SK-N-SH (cell line): ENCODE results near the gene GCNT2. TPM values are rescaled to one million over a fixed set of nuclear protein-coding genes. Genes with fewer than 3 reads are reported as not detected.
"Not testable (repeated sequence)": the region's sequence is repeated elsewhere in the genome, so short reads cannot be mapped to it uniquely, and the experiment has no call there.

Source experiments
- CTCF ChIA-PET: fragments of 300-600, 350-600 bp; formaldehyde crosslinking; extraction: SDS; loops from one replicate; lab custom pipeline; 2021; lab: Yijun Ruan, JAX
- POLR2A ChIA-PET: fragments of 350-600 bp; sonication (Branson Sonifier 250); formaldehyde crosslinking; extraction: SDS; loops from one replicate; lab custom pipeline; 2020; ENCODE audit warnings: antibody characterized with exemption, inconsistent platforms; lab: Yijun Ruan, JAX
- DNase-seq: peaks from one replicate; pipeline ENCODE4 v3.0.0; 2012
- H2AFZ ChIP-seq: fragments of 200-600 bp; sonication (generic); 2 replicates; pipeline ENCODE4 v1.8.1; 2016; ENCODE audit warnings: antibody characterized with exemption, mild to moderate bottlenecking, low read depth
- H3F3A ChIP-seq: fragments of 200-600 bp; sonication (generic); replicated peaks from 2 replicates; pipeline ENCODE3; 2016; ENCODE audit warnings: antibody characterized with exemption, mild to moderate bottlenecking; ENCODE audit not compliant: insufficient read depth
- H3K27ac ChIP-seq, 2 experiments: fragments of 200-500 bp in 1 of 2; fragments of 200-600 bp in 1 of 2; sonication (Bioruptor generic) in 1 of 2; sonication (generic), shearing (Covaris generic) in 1 of 2; 2 replicates each; pipeline versions ENCODE4 v1.5.1 to v1.6.1; 2014 to 2016; ENCODE audit warnings: low read depth in 2 of 2, inconsistent platforms in 1 of 2, low read length in 1 of 2, mild to moderate bottlenecking in 1 of 2, mixed read lengths in 1 of 2
- H3K27me3 ChIP-seq: fragments of 200-600 bp; sonication (generic), shearing (Covaris generic); 2 replicates; pipeline ENCODE4 v1.6.1; 2016; ENCODE audit warnings: mixed run types; ENCODE audit not compliant: insufficient read depth
- H3K36me3 ChIP-seq, 2 experiments: fragments of 200-500 bp in 1 of 2; fragments of 200-600 bp in 1 of 2; sonication (Bioruptor generic) in 1 of 2; sonication (generic) in 1 of 2; replicated peaks in 1 of 2; 2 replicates each; pipeline versions ENCODE3 to v1.5.1; 2014 to 2016; ENCODE audit warnings: low read length in 1 of 2, mild to moderate bottlenecking in 1 of 2; ENCODE audit not compliant: insufficient read depth in 2 of 2, control insufficient read depth in 1 of 2
- H3K4me1 ChIP-seq, 2 experiments: fragments of 200-500 bp in 1 of 2; fragments of 200-600 bp in 1 of 2; sonication (Bioruptor generic) in 1 of 2; sonication (generic), shearing (Covaris generic) in 1 of 2; 2 replicates each; pipeline versions ENCODE4 v1.5.1 to v1.6.1; 2014 to 2016; ENCODE audit warnings: low read depth in 1 of 2, low read length in 1 of 2, mixed run types in 1 of 2; ENCODE audit not compliant: insufficient read depth in 2 of 2, control insufficient read depth in 1 of 2
- H3K4me2 ChIP-seq: fragments of 200-600 bp; sonication (generic), shearing (Covaris generic); 2 replicates; pipeline ENCODE4 v1.6.1; 2017; ENCODE audit warnings: mixed run types
- H3K4me3 ChIP-seq, 2 experiments: fragments of 200-500 bp in 1 of 2; fragments of 200-600 bp in 1 of 2; sonication (Bioruptor generic) in 1 of 2; sonication (generic), shearing (Covaris generic) in 1 of 2; 2 replicates each; pipeline versions ENCODE4 v1.5.1 to v1.8.1; 2014 to 2016; ENCODE audit warnings: low read depth in 2 of 2, inconsistent platforms in 1 of 2, low read length in 1 of 2, mild to moderate bottlenecking in 1 of 2, mixed read lengths in 1 of 2, moderate library complexity in 1 of 2
- H3K79me2 ChIP-seq: fragments of 200-600 bp; sonication (generic); 2 replicates; pipeline ENCODE4 v1.8.1; 2017; ENCODE audit warnings: mild to moderate bottlenecking; ENCODE audit not compliant: insufficient read depth
- H3K9ac ChIP-seq: fragments of 200-600 bp; sonication (generic); 2 replicates; pipeline ENCODE4 v1.6.1; 2017; ENCODE audit warnings: mixed run types
- H3K9me2 ChIP-seq: fragments of 200-600 bp; sonication (generic); 2 replicates; pipeline ENCODE4 v1.6.1; 2017; ENCODE audit warnings: mixed run types
- H3K9me3 ChIP-seq: fragments of 200-600 bp; sonication (generic); 2 replicates; pipeline ENCODE4 v1.6.1; 2017; ENCODE audit warnings: mixed run types, mild to moderate bottlenecking, moderate library complexity
- H4K20me1 ChIP-seq: fragments of 200-600 bp; sonication (generic); 2 replicates; pipeline ENCODE4 v1.6.1; 2017; ENCODE audit warnings: mild to moderate bottlenecking, mixed run types; ENCODE audit not compliant: insufficient read depth
- CHD2 ChIP-seq: fragments of 150-350 bp; IDR thresholded peaks from 2 replicates; pipeline ENCODE4 v1.6.1; 2018; ENCODE audit warnings: low read length; ENCODE audit not compliant: partially characterized antibody
- ELF1 ChIP-seq: IDR thresholded peaks from 2 replicates; pipeline ENCODE4 v1.4.0; 2012
- EZH2phosphoT487 ChIP-seq: fragments of 200-600 bp; sonication (generic); IDR thresholded peaks from 2 replicates; pipeline ENCODE4 v1.6.1; 2017; ENCODE audit warnings: low read depth, mixed run types, mild to moderate bottlenecking, antibody characterized with exemption, moderate library complexity, borderline replicate concordance
- FOSL2 ChIP-seq: IDR thresholded peaks from 2 replicates; pipeline ENCODE4 v1.4.0; 2012; ENCODE audit warnings: low read depth, mild to moderate bottlenecking, moderate library complexity, borderline replicate concordance
- FOXJ3 ChIP-seq: sonication (generic); formaldehyde crosslinking; IDR thresholded peaks from 2 replicates; pipeline ENCODE4 v1.5.1; 2020; ENCODE audit warnings: mild to moderate bottlenecking, missing genetic modification reagents
- GABPA ChIP-seq: IDR thresholded peaks from 2 replicates; pipeline ENCODE4 v1.4.0; 2012; ENCODE audit warnings: low read depth, mild to moderate bottlenecking
- MXI1 ChIP-seq: IDR thresholded peaks from 2 replicates; pipeline ENCODE4 v1.6.1; 2012; ENCODE audit warnings: mild to moderate bottlenecking, low read depth, low read length, improper control_type of control experiment
- PBX3 ChIP-seq: IDR thresholded peaks from 2 replicates; pipeline ENCODE4; 2012
- POLR2AphosphoS5 ChIP-seq: IDR thresholded peaks from 2 replicates; pipeline ENCODE4 v1.6.1; 2012; ENCODE audit warnings: low read depth, low read length
- RAD21 ChIP-seq: IDR thresholded peaks from 2 replicates; pipeline ENCODE4 v1.6.1; 2012; ENCODE audit warnings: mild to moderate bottlenecking, low read length
- RCOR1 ChIP-seq: fragments of 150-350 bp; IDR thresholded peaks from 2 replicates; pipeline ENCODE4 v1.6.1; 2017; ENCODE audit warnings: antibody characterized with exemption, low read length
- REST ChIP-seq: IDR thresholded peaks from 2 replicates; pipeline ENCODE4 v1.6.1; 2012; ENCODE audit warnings: mild to moderate bottlenecking, low read depth, low read length, moderate library complexity
- RFX5 ChIP-seq: IDR thresholded peaks from 2 replicates; pipeline ENCODE4 v1.6.1; 2012; ENCODE audit warnings: mild to moderate bottlenecking, improper control_type of control experiment, low read length
- TAF1 ChIP-seq: IDR thresholded peaks from 2 replicates; pipeline ENCODE4 v1.6.1; 2012; ENCODE audit warnings: low read depth, mild to moderate bottlenecking, low read length, moderate library complexity, borderline replicate concordance
- TCF12 ChIP-seq: IDR thresholded peaks from 2 replicates; pipeline ENCODE4 v1.4.0; 2012
- USF2 ChIP-seq: fragments of 150-350 bp; IDR thresholded peaks from 2 replicates; pipeline ENCODE4 v1.6.1; 2017; ENCODE audit warnings: antibody characterized with exemption, low read length, low read depth, borderline replicate concordance
- WGBS: methylation state at CpG from one replicate; pipeline ENCODE4 v1.1.6; 2017; ENCODE audit warnings: low lambda C conversion rate; 5-methylcytosine and 5-hydroxymethylcytosine counted together
- polyA plus RNA-seq, 3 experiments: library from polyadenylated mRNA; depleted of rRNA; stranded (reverse); fragments of >200 nt; gene quantifications; 2 replicates each; pipeline ENCODE4 v1.2.3, GENCODE V29; 2012

The GCNT2 gene
- polyA plus RNA-seq, 1 of the 3 experiments (the other 2 are of a cell fraction): 0.13 TPM

GRCh38 chr6:10529231-10529801 lies 8.2 kb downstream of the GCNT2 start:
- H3K4me3 ChIP-seq: no peak overlapping the region
- no peaks in the 10 kb centered on the region for H3K9me3 ChIP-seq
- no peaks in the 10 kb centered on the region for H3K9me2 ChIP-seq
- no peak overlapping the region for H3K9ac ChIP-seq
- CTCF ChIA-PET: interaction anchor here (1.5 kb wide), 1 partner anchor 16 kb away, joined by 5 read pairs; no protein-coding TSS in a partner anchor
- no peaks in the 10 kb centered on the region for H3F3A ChIP-seq
- H4K20me1 ChIP-seq: no peaks in the 10 kb centered on the region
- no peak overlapping the region for H3K27ac ChIP-seq
- no peaks in the 10 kb centered on the region for H3K27me3 ChIP-seq
- TF ChIP-seq PBX3 (no peak), FOSL2 (no peak), GABPA (no peak), RFX5 (no peak), RAD21 (no peak), TCF12 (no peak), MXI1 (no peak)
- H2AFZ ChIP-seq: no peak overlapping the region
- no peak overlapping the region for H3K4me2 ChIP-seq
- DNase-seq: no peak
- no peaks in the 10 kb centered on the region for H3K4me1 ChIP-seq
- H3K36me3 ChIP-seq: no peaks in the 10 kb centered on the region
- WGBS: 83% methylated on average over 13 of the region's 16 CpGs
- no peaks in the 10 kb centered on the region for H3K79me2 ChIP-seq
- POLR2A ChIA-PET: no interaction called here

- H3K27ac ChIP-seq, H3K9ac ChIP-seq, H3K4me3 ChIP-seq, DNase-seq, H3K36me3 ChIP-seq, H3K9me2 ChIP-seq, CTCF ChIA-PET, POLR2A ChIA-PET, H3K27me3 ChIP-seq, H2AFZ ChIP-seq, H3K4me2 ChIP-seq, H3K4me1 ChIP-seq, H4K20me1 ChIP-seq, H3K79me2 ChIP-seq, H3K9me3 ChIP-seq, H3F3A ChIP-seq: not testable (repeated sequence)
- WGBS: 79% methylated on average over 13 of the region's 13 CpGs
Observed at GRCh38 chr6:10529828-10530374, 8.8 kb downstream of the GCNT2 start.

- Histone ChIP-seq H3K4me2 (no peak overlapping the region), H4K20me1 (no peaks in the 10 kb centered on the region), H3K27ac (no peak overlapping the region), H3K36me3 (no peaks in the 10 kb centered on the region), H3F3A (no peaks in the 10 kb centered on the region), H3K79me2 (no peaks in the 10 kb centered on the region), H3K9me2 (no peaks in the 10 kb centered on the region), H3K27me3 (no peaks in the 10 kb centered on the region), H3K9ac (no peak overlapping the region), H3K4me3 (no peak overlapping the region), H3K9me3 (no peaks in the 10 kb centered on the region), H3K4me1 (no peaks in the 10 kb centered on the region), H2AFZ (no peak overlapping the region)
- ChIA-PET POLR2A (no interaction called here), CTCF (no interaction called here)
- DNase-seq: no peak
- WGBS: 79% methylated on average over 1 of the region's 1 CpG
- TF ChIP-seq ELF1: no peak
- no peak for TF ChIP-seq EZH2phosphoT487
- no peak for TF ChIP-seq CHD2
- TF ChIP-seq RAD21: no peak
- no peak for TF ChIP-seq FOXJ3 (CRISPR knock-in tag)
- TF ChIP-seq RCOR1: no peak
- TF ChIP-seq TAF1: no peak
- no peak for TF ChIP-seq RFX5
- no peak for TF ChIP-seq USF2
- TF ChIP-seq POLR2AphosphoS5: no peak
- TF ChIP-seq REST: no peak
Observed at GRCh38 chr6:10531503-10531902, 10.4 kb downstream of the GCNT2 start.
